A549 (cell line): Measurements from ENCODE around the gene ALKAL2. TPM values are rescaled to one million over a fixed set of nuclear protein-coding genes. Genes with fewer than 3 reads are reported as not detected.

ENCODE experiments used
- ATAC-seq, 2 experiments: fragments of 200-7000 bp in 1 of 2; fragments of >200 bp in 1 of 2; cut with Nextera tagmentation in 1 of 2; cut with Tn5 transposase in 1 of 2; 3 replicates each; pipeline versions ENCODE4 v1.8.0 to v1.9.1; 2018 to 2020; ENCODE audit warnings: mild to moderate bottlenecking in 1 of 2, moderate library complexity in 1 of 2
- CTCF ChIA-PET: fragments of 300-600 bp; sonication (Branson Sonifier 250); formaldehyde crosslinking; extraction: SDS; loops from one replicate; lab custom pipeline; 2021; ENCODE audit warnings: antibody characterized with exemption, inconsistent platforms; lab: Yijun Ruan, JAX
- POLR2A ChIA-PET: fragments of 350-600 bp; formaldehyde crosslinking; extraction: SDS; loops from one replicate; lab custom pipeline; 2021; ENCODE audit warnings: antibody characterized with exemption, inconsistent platforms; lab: Yijun Ruan, JAX
- DNase-seq, 2 experiments: peaks; one replicate each; pipeline versions ENCODE4 v3.0.0 to v3.0.0-alpha.2; 2011 to 2016; ENCODE audit warnings: low read depth in 1 of 2, low spot score in 1 of 2
- FAIRE-seq: peaks from 2 replicates; lab custom pipeline; 2011; peaks lifted over from hg19 to GRCh38; lab: Jason Lieb, UNC
- H3K27ac ChIP-seq, 2 experiments: fragments of >200 bp; sonication (Bioruptor Twin); formaldehyde crosslinking; 3 replicates each; pipeline ENCODE4 v1.5.1; 2016 to 2017
- H3K4me1 ChIP-seq: fragments of >200 bp; sonication (Bioruptor Twin); formaldehyde crosslinking; 3 replicates; pipeline ENCODE4 v1.6.1; 2016
- H3K4me2 ChIP-seq: fragments of >200 bp; sonication (Bioruptor Twin); formaldehyde crosslinking; 3 replicates; pipeline ENCODE4 v1.6.1; 2016
- H3K4me3 ChIP-seq: fragments of >200 bp; sonication (Bioruptor Twin); formaldehyde crosslinking; 3 replicates; pipeline ENCODE4 v1.5.1; 2016
- H3K9me3 ChIP-seq: fragments of >200 bp; sonication (Bioruptor Twin); formaldehyde crosslinking; 3 replicates; pipeline ENCODE4 v1.6.1; 2016
- EHMT2 ChIP-seq: fragments of 200-600 bp; sonication (generic); IDR thresholded peaks from 2 replicates; pipeline ENCODE4 v1.6.1; 2016; ENCODE audit warnings: antibody characterized with exemption, low read depth, mild to moderate bottlenecking, moderate library complexity
- ELK1 ChIP-seq: fragments of 150-350 bp; IDR thresholded peaks from 2 replicates; pipeline ENCODE4 v1.6.1; 2014; ENCODE audit warnings: low read depth, mild to moderate bottlenecking, low read length
- ESRRA ChIP-seq: fragments of 150-350 bp; IDR thresholded peaks from 2 replicates; pipeline ENCODE4 v1.6.1; 2014; ENCODE audit warnings: mild to moderate bottlenecking, low read length, borderline replicate concordance
- FOSL2 ChIP-seq, 2 experiments: fragments of 450-650 bp in 1 of 2; fragments of >200 bp in 1 of 2; sonication (Bioruptor Twin) in 1 of 2; formaldehyde crosslinking; IDR thresholded peaks; 2 replicates each; pipeline versions ENCODE4 v1.5.0 to v1.6.1; 2016 to 2020; ENCODE audit warnings: mild to moderate bottlenecking in 1 of 2, moderate library complexity in 1 of 2
- FOXS1 ChIP-seq: fragments of 250-450 bp; sonication (Bioruptor Pico); IDR thresholded peaks from 2 replicates; pipeline ENCODE4 v1.5.0; 2020; ENCODE audit warnings: mild to moderate bottlenecking, moderate library complexity
- HEYL ChIP-seq: fragments of 250-450 bp; sonication (Bioruptor Pico); IDR thresholded peaks from 2 replicates; pipeline ENCODE4 v1.8.0; 2021; ENCODE audit warnings: mild to moderate bottlenecking, moderate library complexity
- HOXB13 ChIP-seq: fragments of 250-450 bp; sonication (Bioruptor Pico); IDR thresholded peaks from 2 replicates; pipeline ENCODE4 v1.5.0; 2020; ENCODE audit warnings: low read depth, mild to moderate bottlenecking, moderate library complexity
- MAFK ChIP-seq: fragments of 450-650 bp; IDR thresholded peaks from 2 replicates; pipeline ENCODE4 v1.6.1; 2014; ENCODE audit not compliant: partially characterized antibody
- NPAS2 ChIP-seq: fragments of 250-450 bp; sonication (Bioruptor Pico); IDR thresholded peaks from 2 replicates; pipeline ENCODE4 v1.8.0; 2022; ENCODE audit warnings: mild to moderate bottlenecking, moderate library complexity, borderline replicate concordance
- NR3C1 ChIP-seq: fragments of >200 bp; sonication (Bioruptor Twin); formaldehyde crosslinking; IDR thresholded peaks from 3 replicates; pipeline ENCODE4 v1.6.1; 2017
- PBX3 ChIP-seq: IDR thresholded peaks from 2 replicates; pipeline ENCODE4 v1.6.1; 2012
- PHF8 ChIP-seq: fragments of 200-600 bp; sonication (generic); IDR thresholded peaks from 2 replicates; pipeline ENCODE4 v1.6.1; 2016; ENCODE audit warnings: low read depth, mild to moderate bottlenecking, antibody characterized with exemption, moderate library complexity, borderline replicate concordance
- POLR2AphosphoS2 ChIP-seq: conservative IDR thresholded peaks from 2 replicates; pipeline ENCODE4 v1.6.1; 2012; ENCODE audit warnings: low read length, improper control_type of control experiment, inconsistent platforms
- RAD21 ChIP-seq, 2 experiments: fragments of >200 bp in 1 of 2; sonication (Bioruptor Twin) in 1 of 2; formaldehyde crosslinking in 1 of 2; IDR thresholded peaks in 1 of 2; conservative IDR thresholded peaks in 1 of 2; 2 replicates in 1 of 2; 3 replicates in 1 of 2; pipeline ENCODE4 v1.6.1; 2012 to 2018; ENCODE audit warnings: inconsistent platforms in 1 of 2
- RCOR1 ChIP-seq: fragments of 150-350 bp; IDR thresholded peaks from 2 replicates; pipeline ENCODE4 v1.6.1; 2014; ENCODE audit warnings: antibody characterized with exemption, low read length, low read depth
- REST ChIP-seq: fragments of 200-600 bp; sonication (generic); IDR thresholded peaks from 2 replicates; pipeline ENCODE4 v1.6.1; 2016; ENCODE audit warnings: antibody characterized with exemption, mild to moderate bottlenecking, moderate library complexity
- RFX5 ChIP-seq: fragments of 450-650 bp; IDR thresholded peaks from 2 replicates; pipeline ENCODE4 v1.7.1; 2014; ENCODE audit warnings: antibody characterized with exemption, mild to moderate bottlenecking, moderate library complexity
- SREBF2 ChIP-seq: fragments of 450-650 bp; IDR thresholded peaks from 2 replicates; pipeline ENCODE4 v1.6.1; 2014; ENCODE audit warnings: mild to moderate bottlenecking, moderate library complexity
- ZC3H11A ChIP-seq: fragments of 450-650 bp; IDR thresholded peaks from 2 replicates; pipeline ENCODE4 v1.6.1; 2014; ENCODE audit warnings: antibody characterized with exemption, mild to moderate bottlenecking
- ZSCAN20 ChIP-seq: fragments of 250-450 bp; sonication (Bioruptor Pico); IDR thresholded peaks from 2 replicates; pipeline ENCODE4 v1.8.0; 2022; ENCODE audit warnings: mild to moderate bottlenecking, moderate library complexity
- WGBS: methylation state at CpG from one replicate; pipeline ENCODE4 v1.1.6; 2017; ENCODE audit errors: missing lambda C conversion rate; 5-methylcytosine and 5-hydroxymethylcytosine counted together
- polyA plus RNA-seq, 4 experiments: library from polyadenylated mRNA; depleted of rRNA in 3 of 4; stranded (reverse); fragments of >200 nt; fragmentation: RNase III in 1 of 4; extraction: RNeasy Plus Mini Kit Qiagen cat#74134 plus additional on column Dnase treatment in 1 of 4; gene quantifications; 2 replicates in 3 of 4; 3 replicates in 1 of 4; pipeline ENCODE4 v1.2.3, GENCODE V29; 2011 to 2017

Gene ALKAL2
- polyA plus RNA-seq, 2 of the 4 experiments (the other 2 are of a cell fraction) = not detected

- FAIRE-seq = no peak
- H3K27ac ChIP-seq = no peak overlapping the region
- POLR2A ChIA-PET = no interaction called here
- ATAC-seq = no peak
- no peaks in the 10 kb centered on the region for H3K9me3 ChIP-seq
- TF ChIP-seq FOXS1 (CRISPR knock-in tag) (no peak), ESRRA (no peak), ELK1 (no peak), RCOR1 (no peak), MAFK (no peak), NR3C1 (no peak), EHMT2 (no peak), ZC3H11A (no peak)
- TF ChIP-seq, all 56 proteins: peak for 0
- Histone ChIP-seq H3K4me3 (peak overlapping the region; percentile 52), H3K4me1 (peaks cover 16% of the 10 kb centered on the region), H3K4me2 (peak overlapping the region; percentile 99)
- 16% methylated on average over 17 of the region's 42 CpGs for WGBS
- DNase-seq = no peak
- CTCF ChIA-PET = interaction anchor here (1.1 to 3.9 kb wide), 7 partner anchors 8 to 270 kb away, joined by 3 to 54 read pairs (median 12); no protein-coding TSS in a partner anchor
Observed at GRCh38 chr2:288758-289361, 969 bp upstream of the ALKAL2 start.

- no peak for DNase-seq
- Histone ChIP-seq H3K4me2 (peak overlapping the region; percentile 99), H3K27ac (no peak overlapping the region), H3K9me3 (no peaks in the 10 kb centered on the region), H3K4me1 (peaks cover 16% of the 10 kb centered on the region), H3K4me3 (no peak overlapping the region; the same call in 2 of the 3 replicates)
- 63% methylated on average over 20 of the region's 46 CpGs for WGBS
- FAIRE-seq = no peak
- no peak for ATAC-seq
- CTCF ChIA-PET = interaction anchor here (1.6 kb wide), 1 partner anchor 33 kb away, joined by 3 read pairs; no protein-coding TSS in a partner anchor
- POLR2A ChIA-PET = no interaction called here
- TF ChIP-seq HOXB13 (no peak), FOXS1 (CRISPR knock-in tag) (no peak), HEYL (CRISPR knock-in tag) (no peak), RAD21 (conservative IDR thresholded peaks at IDR 0.05 in 1 of 2, IDR thresholded peaks at IDR 0.05 in 1 of 2) (no peak), REST (no peak), ZSCAN20 (CRISPR knock-in tag) (no peak), RFX5 (no peak), NPAS2 (no peak), SREBF2 (no peak), PHF8 (no peak), POLR2AphosphoS2 (no peak), FOSL2 (IDR thresholded peaks at IDR 0.05) (no peak), FOSL2 (CRISPR knock-in tag; IDR thresholded peaks at IDR 0.05) (no peak), PBX3 (no peak)
- TF ChIP-seq, all 56 proteins: peak for 0
Observed at GRCh38 chr2:287471-287885, 413 bp downstream of the ALKAL2 start.
